GM10266 (cell line): Measurements from ENCODE around the gene LRTM2.

Experiments used
- DNase-seq: peaks from one replicate; pipeline ENCODE4 v3.0.0; 2012; ENCODE audit errors: extremely low spot score
- CTCF ChIP-seq: IDR thresholded peaks from 2 replicates; pipeline ENCODE4 v1.5.1; 2012; ENCODE audit warnings: mild to moderate bottlenecking, low read depth; ENCODE audit not compliant: control insufficient read depth, insufficient read depth; ENCODE audit errors: missing control alignments

LRTM2 gene

GRCh38 chr12:1855241-1855640 lies 34.9 kb downstream of the LRTM2 start:
- no peak for TF ChIP-seq CTCF
- no peak for DNase-seq

- TF ChIP-seq CTCF = no peak
Observed at GRCh38 chr12:1857086-1857485, 36.7 kb downstream of the LRTM2 start.

GRCh38 chr12:1857821-1858220 lies 37.5 kb downstream of the LRTM2 start:
- no peak for DNase-seq
- no peak for TF ChIP-seq CTCF

More at GRCh38 chr12:1857086-1857485, 36.7 kb downstream of the LRTM2 start:
- no peak for DNase-seq

GRCh38 chr12:1858456-1858855 lies 38.1 kb downstream of the LRTM2 start:
- no peak for TF ChIP-seq CTCF
- DNase-seq = no peak

GRCh38 chr12:1859643-1860042 lies 39.3 kb downstream of the LRTM2 start:
- TF ChIP-seq CTCF = no peak
- DNase-seq = no peak

- no peak for TF ChIP-seq CTCF
- no peak for DNase-seq
Observed at GRCh38 chr12:1862973-1863372, 42.6 kb downstream of the LRTM2 start.

GRCh38 chr12:1863823-1864222 lies 43.5 kb downstream of the LRTM2 start:
- DNase-seq = no peak
- no peak for TF ChIP-seq CTCF
